Measurements from ENCODE around the gene ROM1. TPM values are rescaled to one million over a fixed set of nuclear protein-coding genes. Genes with fewer than 3 reads are reported as not detected.
"Not testable (repeated sequence)": the region's sequence is repeated elsewhere in the genome, so short reads cannot be mapped to it uniquely, and the experiment has no call there.

The ROM1 gene, protein sequence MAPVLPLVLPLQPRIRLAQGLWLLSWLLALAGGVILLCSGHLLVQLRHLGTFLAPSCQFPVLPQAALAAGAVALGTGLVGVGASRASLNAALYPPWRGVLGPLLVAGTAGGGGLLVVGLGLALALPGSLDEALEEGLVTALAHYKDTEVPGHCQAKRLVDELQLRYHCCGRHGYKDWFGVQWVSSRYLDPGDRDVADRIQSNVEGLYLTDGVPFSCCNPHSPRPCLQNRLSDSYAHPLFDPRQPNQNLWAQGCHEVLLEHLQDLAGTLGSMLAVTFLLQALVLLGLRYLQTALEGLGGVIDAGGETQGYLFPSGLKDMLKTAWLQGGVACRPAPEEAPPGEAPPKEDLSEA
- polyA plus RNA-seq (2012; ENCODE audit: insufficient read depth, insufficient read length, low read depth): 3.5 TPM

DNA sequence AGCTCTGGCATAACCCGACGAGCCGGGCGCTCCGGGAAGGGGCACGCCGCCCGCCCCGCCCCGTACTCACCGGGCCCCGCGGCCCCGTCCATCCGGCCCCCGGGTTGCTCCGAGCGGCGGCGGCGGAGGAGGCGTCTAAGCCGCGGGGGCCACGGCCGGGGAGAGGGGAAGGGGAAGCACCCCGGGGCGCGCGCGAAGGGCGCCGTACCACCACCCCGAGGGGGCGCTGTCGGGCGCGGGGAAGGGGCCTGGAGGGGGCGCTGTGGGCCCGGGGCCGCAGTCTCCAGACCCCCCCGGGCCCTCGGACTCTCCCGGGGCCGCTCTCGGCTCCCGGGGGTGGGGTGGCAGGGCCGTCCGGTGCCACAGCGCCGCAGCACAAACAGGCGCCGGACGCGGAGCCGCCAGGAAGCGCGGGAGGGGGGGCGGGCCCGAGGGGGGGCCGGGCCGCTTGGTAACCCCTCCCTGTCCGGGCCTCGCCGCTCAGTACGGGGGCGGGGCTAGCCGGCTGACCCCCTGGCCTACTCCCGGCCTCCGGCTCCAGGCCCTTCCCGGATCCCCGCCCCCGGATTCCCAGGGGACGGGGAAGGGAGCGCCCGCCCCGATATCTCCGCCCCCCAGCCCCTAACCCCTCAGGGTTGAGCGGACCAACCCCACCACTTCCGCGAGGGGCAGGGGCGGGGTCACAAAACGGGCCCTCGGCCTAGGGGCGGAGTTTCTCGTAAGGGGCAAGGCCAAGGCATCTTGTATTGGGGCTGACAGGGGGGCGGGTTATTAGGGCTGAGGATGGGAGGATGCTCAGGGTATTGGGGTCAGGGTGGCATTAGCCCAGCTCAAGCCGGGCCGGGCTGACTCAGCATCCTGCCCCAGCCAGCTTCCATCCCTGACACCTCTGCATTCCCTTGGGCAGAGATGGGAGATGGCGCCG, at the start of gene ROM1, which contains the start of gene EML3:
TSS of gene ROM1 (plus strand) at position 892 of the 925 bp plus-strand sequence. CDS start at position 917, 25 bp downstream.
TSS of gene EML3 (minus strand) at position 410 of the 925 bp plus-strand sequence. CDS start at position 92, 318 bp downstream.
- H3K4me1 ChIP-seq: no peaks in the 10 kb centered on the region
- DNase-seq: peak; percentile 87
- no peaks in the 10 kb centered on the region for H3K9me3 ChIP-seq
- TF ChIP-seq, protein P1, sequence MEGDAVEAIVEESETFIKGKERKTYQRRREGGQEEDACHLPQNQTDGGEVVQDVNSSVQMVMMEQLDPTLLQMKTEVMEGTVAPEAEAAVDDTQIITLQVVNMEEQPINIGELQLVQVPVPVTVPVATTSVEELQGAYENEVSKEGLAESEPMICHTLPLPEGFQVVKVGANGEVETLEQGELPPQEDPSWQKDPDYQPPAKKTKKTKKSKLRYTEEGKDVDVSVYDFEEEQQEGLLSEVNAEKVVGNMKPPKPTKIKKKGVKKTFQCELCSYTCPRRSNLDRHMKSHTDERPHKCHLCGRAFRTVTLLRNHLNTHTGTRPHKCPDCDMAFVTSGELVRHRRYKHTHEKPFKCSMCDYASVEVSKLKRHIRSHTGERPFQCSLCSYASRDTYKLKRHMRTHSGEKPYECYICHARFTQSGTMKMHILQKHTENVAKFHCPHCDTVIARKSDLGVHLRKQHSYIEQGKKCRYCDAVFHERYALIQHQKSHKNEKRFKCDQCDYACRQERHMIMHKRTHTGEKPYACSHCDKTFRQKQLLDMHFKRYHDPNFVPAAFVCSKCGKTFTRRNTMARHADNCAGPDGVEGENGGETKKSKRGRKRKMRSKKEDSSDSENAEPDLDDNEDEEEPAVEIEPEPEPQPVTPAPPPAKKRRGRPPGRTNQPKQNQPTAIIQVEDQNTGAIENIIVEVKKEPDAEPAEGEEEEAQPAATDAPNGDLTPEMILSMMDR (IDR thresholded peaks at IDR 0.05; ENCODE audit: low read depth, low read length): peak; percentile 62
- H3K4me3 ChIP-seq (ENCODE audit: low read depth, low read length): peak within 1 kb of the TSS; percentile 70
- no peaks in the 10 kb centered on the region for H3K36me3 ChIP-seq
- no peaks in the 10 kb centered on the region for H3K27me3 ChIP-seq

DNA sequence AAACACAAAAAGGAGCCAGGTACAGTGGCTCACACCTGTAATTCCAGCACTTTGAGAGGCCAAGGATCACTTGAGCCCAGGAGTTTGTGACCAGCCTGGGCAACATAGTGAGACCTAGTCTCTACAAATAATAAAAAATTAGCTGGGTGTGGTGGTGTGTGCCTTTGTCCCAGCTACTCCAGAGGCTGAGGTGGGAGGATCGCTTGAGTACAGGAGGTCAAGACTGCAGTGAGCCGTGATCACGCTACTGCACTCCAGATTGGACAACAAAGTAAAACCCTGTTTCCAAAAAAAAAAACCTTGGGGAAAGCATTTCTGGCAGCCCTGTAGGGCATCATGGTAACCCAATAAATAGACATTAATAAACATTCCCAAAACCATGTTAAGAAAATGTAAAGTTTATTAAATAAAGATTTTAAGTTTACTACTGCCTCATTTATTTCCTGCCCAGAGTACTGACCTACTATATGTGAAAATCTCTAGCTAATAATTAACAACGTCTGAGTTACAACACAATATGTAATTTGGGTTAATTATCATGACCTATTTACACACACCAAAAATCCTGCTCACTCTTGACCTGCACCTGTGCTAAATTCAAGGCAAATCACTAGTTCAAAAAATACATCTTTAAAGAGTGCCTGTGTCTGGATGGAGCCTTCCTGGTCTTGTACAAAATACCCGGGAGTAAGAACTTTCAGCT, 47.8 kb upstream of the ROM1 start:
- no peaks in the 10 kb centered on the region for H3K9me3 ChIP-seq
- TF ChIP-seq, protein P1 (IDR thresholded peaks at IDR 0.05; ENCODE audit: low read depth, low read length): no peak
- DNase-seq: no peak
- no peaks in the 10 kb centered on the region for H3K27me3 ChIP-seq
- H3K4me1 ChIP-seq: peaks cover 4% of the 10 kb centered on the region
- peaks cover 61% of the 10 kb centered on the region for H3K36me3 ChIP-seq
- no peak overlapping the region for H3K4me3 ChIP-seq (ENCODE audit: low read depth, low read length)

DNA sequence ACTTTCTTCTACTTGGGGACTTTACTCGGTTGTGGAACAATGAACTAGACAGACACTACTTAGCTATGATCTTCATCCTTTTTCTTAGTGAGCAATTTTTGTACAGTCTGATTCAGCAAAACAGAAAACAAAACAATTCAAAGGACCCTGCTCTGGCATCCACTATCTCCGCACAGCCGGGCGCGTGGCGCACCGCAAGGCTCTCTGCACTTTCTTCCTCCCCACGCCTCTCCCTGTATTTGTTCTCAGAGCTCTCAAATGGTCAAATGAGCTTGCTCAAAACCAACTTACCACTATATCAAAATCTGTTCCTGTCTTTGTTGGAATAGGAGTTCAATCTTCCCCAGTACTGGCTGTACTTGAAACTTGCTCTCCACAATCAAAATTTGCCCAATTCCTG, 46.8 kb upstream of the ROM1 start:
- Histone ChIP-seq H3K9me3 (no peaks in the 10 kb centered on the region), H3K4me3 (ENCODE audit: low read depth, low read length) (no peak overlapping the region), H3K36me3 (peaks cover 63% of the 10 kb centered on the region), H3K4me1 (no peaks in the 10 kb centered on the region), H3K27me3 (no peaks in the 10 kb centered on the region)
- no peak for DNase-seq
- TF ChIP-seq, protein P1 (IDR thresholded peaks at IDR 0.05; ENCODE audit: low read depth, low read length): no peak

DNA sequence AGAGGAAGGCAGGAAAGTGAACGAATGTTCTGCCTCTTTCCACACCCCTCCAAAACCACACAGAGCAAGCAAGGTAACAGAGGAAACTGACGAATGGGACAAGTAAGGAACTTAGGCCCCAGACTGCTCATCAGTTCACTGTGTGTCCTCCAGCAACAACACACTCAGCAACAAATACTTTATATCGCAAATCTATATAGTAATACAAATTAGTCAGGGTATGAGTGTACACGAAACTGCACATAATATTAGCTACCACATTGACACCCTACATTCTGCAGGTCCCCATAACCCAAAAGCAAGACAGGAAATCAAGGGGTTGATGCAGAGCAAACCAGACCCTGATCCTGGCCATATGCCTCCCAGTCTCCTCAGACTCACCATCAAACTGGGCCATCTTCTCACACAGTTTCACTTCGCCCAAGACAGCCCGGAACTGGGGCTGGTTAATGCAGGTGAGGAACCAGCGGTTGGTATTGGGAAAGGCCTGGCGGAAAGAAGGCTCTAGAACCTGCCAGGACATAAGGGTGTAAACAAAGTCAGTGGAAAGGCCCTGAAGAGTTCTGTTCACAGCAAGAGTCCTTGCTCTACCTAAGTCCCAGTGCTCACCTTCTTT, 45.9 kb upstream of the ROM1 start:
- Histone ChIP-seq H3K9me3 (no peaks in the 10 kb centered on the region), H3K27me3 (no peaks in the 10 kb centered on the region), H3K36me3 (peaks cover 71% of the 10 kb centered on the region), H3K4me1 (no peaks in the 10 kb centered on the region), H3K4me3 (ENCODE audit: low read depth, low read length) (no peak overlapping the region)
- DNase-seq: no peak
- TF ChIP-seq, protein P1 (IDR thresholded peaks at IDR 0.05; ENCODE audit: low read depth, low read length): no peak

DNA sequence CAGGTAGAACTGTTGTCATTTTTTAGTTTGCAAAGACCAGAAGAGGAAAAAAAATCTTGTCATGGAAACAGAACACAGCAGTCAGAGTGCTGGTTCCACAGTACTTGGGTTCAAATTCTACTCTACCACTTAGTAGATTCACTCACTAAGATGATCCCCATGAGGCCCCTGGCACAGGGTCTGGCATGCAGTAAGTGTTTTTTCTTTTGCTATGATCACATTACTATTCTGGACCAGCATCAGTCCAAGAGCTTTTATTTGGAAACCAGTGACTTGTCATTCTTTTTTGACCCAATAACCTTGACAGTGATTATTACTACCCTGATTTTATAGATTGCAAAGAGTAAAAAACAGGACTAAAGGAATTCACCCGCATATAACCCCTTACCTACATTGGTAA, 43.4 kb upstream of the ROM1 start:
- TF ChIP-seq, protein P1 (IDR thresholded peaks at IDR 0.05; ENCODE audit: low read depth, low read length): no peak
- no peak for DNase-seq
- Histone ChIP-seq H3K9me3 (no peaks in the 10 kb centered on the region), H3K4me1 (no peaks in the 10 kb centered on the region), H3K4me3 (ENCODE audit: low read depth, low read length) (no peak overlapping the region), H3K27me3 (no peaks in the 10 kb centered on the region), H3K36me3 (peaks cover 65% of the 10 kb centered on the region)

DNA sequence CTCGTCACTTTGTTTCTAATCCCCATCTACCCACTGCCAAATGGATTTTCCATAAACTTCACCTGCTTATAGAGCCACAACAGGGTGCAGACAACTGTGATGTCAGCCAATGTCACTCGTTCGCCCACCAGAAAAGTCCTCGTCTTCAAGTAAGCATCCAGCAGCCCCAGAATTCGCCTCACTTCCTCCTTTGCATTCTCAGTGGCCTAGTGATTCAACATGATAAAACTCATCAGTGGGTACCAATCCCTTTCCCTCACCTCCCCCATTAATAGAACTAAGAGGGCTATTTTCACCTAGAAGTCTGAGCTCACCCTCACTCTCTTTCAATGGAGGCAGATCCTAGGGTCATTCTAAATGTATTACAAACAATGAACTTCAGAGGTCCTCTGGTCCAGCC, 42.2 kb upstream of the ROM1 start:
- not testable (repeated sequence) for H3K4me1 ChIP-seq; H3K4me3 ChIP-seq (ENCODE audit: low read depth, low read length)

DNA sequence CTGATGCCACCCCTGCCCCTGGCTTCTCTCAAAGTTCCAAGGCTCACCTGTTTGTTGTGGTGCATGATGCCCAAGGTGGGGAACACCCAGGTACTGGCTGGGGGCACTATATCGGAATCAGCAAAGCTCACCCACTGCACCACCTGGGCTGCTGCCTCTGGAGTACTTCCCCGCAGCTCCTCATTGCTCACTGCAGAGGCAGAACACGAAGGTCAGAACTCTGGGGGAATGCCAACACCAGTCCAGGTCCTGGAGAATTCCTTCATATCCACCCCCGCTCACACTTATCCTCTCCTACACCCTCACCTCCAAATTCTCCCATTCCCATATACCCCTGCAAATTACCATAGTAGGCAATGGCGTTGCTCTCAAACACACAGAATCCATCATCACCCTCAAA, 41.6 kb upstream of the ROM1 start:
- H3K27me3 ChIP-seq; DNase-seq; H3K4me3 ChIP-seq (ENCODE audit: low read depth, low read length); H3K9me3 ChIP-seq; H3K4me1 ChIP-seq: not testable (repeated sequence)
- H3K36me3 ChIP-seq: peaks cover 54% of the 10 kb centered on the region

More for the DNA sequence above, 42.2 kb upstream of the ROM1 start:
- not testable (repeated sequence) for H3K9me3 ChIP-seq, H3K27me3 ChIP-seq, DNase-seq
- H3K36me3 ChIP-seq: peaks cover 60% of the 10 kb centered on the region

Data from BE2C (cell line).